H7 (cell line): ENCODE results near the gene FOXK1. TPM values are rescaled to one million over a fixed set of nuclear protein-coding genes. Genes with fewer than 3 reads are reported as not detected.

ENCODE experiments used
- total RNA-seq: library from RNA; depleted of rRNA; stranded (reverse); fragments of >200 nt; shearing (Covaris generic); gene quantifications from 2 replicates; pipeline ENCODE4 v1.2.3, GENCODE V29; 2014; rRNA removed

Gene FOXK1
- total RNA-seq, 1 experiment from 2014 or later = 20.4 TPM

Other genes starting within 250 kb of the FOXK1 start
- 22.4 and 25.6 TPM in 2 replicates for gene AP5Z1, start 93.3 kb downstream of the FOXK1 start, total RNA-seq
- gene PAPOLB, start 179.7 kb downstream of the FOXK1 start, total RNA-seq = 0.14 TPM in 1 of 2 replicates, not detected in the other
- 9.8 and 14.1 TPM in 2 replicates for gene RADIL, start 201.4 kb downstream of the FOXK1 start, total RNA-seq